Stimulated activated CD8-positive, alpha-beta memory T cell treated with anti-CD3 and anti-CD28 coated beads, Interleukin-15, amount 100 ng/mL, for 1 hour (primary cell): Measurements from ENCODE around the gene SRCAP.

Source experiments
- DNase-seq: peaks from one replicate; pipeline ENCODE4 v3.0.0-alpha.2; 2020; ENCODE audit warnings: low read depth

Gene SRCAP

DNA sequence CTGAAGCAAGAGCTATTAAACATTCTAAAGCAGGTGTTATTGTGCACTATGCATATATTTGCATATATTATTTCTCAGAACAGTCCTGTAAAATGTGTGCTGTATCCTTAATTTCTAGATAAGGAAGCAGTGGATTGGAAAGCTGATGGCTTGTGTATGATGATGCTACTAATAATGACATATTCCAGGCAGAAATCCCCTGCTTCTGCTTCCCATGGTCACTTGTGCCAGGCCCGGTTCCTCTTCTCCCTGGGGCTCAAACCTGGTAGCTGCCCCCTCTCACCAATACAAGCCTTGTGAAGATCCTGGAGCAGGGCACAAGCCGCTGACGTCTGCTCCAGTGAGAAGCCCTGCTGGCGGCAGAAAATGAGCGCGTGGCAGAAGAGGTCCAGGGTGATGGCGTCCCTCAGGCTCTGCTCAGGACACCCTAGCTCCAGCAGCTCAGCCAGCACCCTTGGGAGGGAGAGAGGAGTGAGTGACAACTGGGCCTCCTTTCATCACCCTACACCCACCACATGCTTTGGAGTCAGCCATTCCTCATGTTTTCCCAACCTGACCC is 61.1 kb downstream of the SRCAP start:
- DNase-seq: no peak

- DNase-seq: no peak
Measured at GRCh38 chr16:30760577-30761426, 61.8 kb downstream of the SRCAP start.

GRCh38 chr16:30761427-30761927 is 62.5 kb downstream of the SRCAP start:
- no peak for DNase-seq

DNA sequence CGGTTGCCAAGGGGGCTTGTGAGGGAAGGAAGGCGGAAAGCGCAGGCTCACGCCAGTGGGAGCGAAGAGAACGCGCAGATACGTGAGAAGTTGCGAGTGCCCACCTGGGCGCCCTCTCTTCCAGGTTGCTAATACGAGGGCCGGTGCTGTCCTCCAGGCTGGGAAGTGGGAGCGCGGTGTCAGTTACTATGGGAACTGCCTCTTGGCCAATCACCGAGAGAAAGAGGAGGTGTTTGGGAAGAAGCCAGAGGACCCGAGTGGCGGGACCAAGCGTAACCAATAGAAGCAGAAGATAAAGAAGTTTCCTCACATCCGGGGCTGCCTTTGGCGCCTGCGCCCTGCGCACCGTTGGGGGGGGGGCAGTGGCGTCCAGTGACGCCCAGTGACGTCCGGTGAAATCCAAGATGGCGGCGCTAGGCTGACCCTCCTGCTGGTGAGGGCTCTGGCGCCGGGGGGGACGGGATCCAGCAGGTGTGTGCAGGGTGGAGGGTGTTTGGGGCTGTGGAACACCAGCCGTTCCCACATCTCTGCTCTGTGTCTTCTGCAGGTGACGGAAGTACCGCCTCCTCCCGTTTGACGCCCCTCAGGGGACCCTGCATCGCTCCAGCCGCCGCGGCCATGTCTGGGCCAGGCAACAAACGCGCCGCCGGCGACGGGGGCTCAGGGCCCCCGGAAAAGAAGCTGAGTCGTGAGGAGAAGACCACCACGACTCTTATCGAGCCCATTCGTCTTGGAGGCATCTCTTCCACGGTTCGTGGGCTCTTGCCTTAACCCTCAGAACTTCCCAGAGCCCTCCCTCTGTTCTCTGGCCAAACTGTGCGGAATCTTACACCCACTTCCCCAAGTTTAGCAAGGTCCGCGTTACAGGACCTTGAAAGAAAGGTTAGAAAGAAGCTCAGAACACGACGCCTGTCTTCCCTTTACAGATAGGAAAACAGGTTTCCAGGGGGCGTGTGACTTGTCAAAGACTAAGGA is 63.2 kb downstream of the SRCAP start, which contains the start of the genes CFAP119 and RNF40:
TSS of gene CFAP119 (minus strand) at position 135 of the 975 bp plus-strand sequence. CDS start 314 bp downstream, outside the sequence.
TSS of gene RNF40 (plus strand) at position 395 of the 975 bp plus-strand sequence. CDS start at position 619, 224 bp downstream.
- DNase-seq: peak; percentile 73

DNA sequence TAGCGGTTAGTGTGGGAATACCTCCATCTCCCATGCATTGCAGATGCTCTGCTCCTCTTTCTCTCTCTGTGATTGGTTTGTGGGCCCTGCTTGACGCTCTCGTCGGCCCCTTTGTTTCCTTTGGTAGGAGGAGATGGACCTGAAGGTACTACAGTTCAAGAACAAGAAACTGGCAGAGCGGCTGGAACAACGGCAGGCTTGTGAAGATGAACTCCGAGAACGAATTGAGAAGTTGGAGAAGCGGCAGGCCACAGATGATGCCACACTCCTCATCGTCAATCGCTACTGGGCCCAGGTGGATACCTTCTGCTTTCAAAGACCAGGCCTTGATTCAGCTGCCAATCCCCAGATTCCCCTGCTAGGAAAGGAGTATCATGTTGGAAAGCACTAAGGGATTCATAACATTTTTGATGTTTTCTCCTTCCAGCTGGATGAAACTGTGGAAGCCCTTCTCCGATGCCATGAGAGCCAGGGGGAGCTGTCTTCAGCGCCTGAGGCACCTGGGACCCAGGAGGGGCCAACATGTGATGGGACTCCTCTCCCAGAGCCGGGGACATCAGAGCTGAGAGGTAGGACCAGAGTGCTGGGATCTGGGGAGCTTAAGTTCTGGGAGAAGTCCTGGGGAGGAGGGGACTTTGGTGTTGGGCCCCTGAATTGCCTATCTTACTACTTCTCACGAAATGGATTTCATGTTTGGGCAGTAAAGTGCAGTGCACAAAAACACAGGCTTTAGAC is 64.2 kb downstream of the SRCAP start:
- DNase-seq: no peak

DNA sequence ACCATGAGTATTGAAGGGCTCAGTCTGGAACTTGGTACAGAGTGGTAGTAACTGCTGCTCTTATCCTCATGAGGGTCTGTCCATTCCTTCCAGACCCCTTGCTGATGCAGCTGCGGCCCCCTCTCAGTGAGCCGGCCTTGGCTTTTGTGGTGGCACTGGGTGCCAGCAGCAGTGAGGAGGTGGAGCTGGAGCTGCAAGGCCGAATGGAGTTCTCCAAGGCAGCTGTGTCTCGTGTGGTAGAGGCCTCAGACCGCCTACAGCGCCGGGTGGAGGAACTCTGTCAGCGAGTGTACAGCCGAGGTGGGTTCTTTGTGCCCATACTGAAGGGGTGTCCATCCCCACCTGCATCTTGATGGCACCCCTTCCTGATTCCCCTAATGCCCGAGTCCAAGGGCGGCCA is 65.1 kb downstream of the SRCAP start:
- no peak for DNase-seq

DNA sequence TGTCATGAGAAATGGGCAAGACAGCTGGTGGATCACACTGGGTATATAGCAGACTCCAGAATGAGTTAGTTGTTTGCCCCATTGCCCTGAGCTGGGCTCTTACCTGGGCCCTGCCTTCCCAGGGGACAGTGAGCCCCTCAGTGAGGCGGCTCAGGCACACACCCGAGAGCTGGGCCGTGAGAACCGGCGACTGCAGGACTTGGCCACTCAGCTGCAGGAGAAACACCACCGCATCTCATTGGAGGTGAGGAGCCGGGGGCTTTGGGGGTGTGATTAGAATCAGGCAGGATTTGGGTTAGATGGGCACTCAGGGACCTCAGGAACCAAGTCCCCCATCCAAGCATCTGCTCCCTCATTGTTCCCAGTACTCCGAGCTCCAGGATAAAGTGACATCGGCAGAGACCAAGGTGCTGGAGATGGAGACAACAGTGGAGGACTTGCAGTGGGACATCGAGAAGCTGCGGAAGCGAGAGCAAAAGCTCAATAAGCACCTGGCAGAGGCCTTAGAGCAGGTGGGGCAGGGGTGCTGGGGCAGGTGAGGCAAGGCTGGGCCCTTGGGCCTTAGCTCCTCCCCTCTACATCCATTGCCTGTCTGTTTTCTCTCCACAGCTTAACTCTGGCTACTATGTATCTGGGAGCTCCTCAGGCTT is 66.0 kb downstream of the SRCAP start:
- DNase-seq: no peak

DNA sequence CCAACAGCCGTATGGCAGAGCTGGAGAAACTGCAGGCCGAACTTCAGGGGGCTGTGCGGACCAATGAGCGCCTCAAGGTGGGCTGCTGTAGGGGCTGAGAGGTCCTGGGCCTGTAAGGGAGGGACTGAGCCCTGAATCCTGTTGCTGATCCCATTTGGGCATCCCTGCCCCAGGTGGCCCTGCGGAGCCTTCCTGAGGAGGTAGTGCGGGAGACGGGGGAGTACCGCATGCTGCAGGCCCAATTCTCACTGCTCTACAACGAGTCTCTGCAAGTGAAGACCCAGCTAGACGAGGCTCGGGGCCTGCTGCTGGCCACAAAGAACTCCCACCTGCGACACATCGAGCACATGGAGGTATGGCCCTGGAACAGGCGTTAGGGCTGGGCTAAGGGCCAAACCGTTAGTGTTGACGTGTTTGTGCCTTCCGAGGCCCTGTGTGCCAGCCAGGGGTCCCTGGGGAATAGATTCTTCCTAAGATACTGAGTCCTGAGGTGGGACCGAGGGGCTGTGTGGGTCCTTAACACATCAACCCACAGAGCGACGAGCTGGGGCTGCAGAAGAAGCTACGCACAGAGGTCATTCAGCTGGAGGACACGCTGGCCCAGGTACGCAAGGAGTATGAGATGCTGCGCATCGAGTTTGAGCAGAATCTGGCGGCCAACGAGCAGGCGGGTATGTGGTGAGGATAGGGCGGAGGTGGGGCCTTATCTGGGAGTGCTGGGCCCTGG is 67.4 kb downstream of the SRCAP start:
- DNase-seq: no peak

DNA sequence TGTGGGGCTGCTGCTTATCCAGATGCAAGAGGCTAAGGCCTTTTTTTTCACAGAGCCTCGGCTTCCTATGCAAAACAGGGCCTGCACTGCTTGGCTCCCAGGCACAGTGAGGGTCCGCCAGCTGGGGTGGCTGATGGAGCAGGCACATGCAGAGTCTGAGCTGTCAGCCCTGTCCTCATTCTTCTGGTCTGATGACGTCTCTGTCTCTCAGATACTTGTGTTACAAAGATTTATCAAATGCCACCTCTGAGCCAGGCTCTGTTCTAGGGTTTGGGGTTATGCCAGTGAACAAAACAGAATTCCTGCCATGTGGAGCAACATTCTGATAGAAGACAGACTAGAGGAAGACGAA is 67.9 kb downstream of the SRCAP start:
- DNase-seq: no peak

DNA sequence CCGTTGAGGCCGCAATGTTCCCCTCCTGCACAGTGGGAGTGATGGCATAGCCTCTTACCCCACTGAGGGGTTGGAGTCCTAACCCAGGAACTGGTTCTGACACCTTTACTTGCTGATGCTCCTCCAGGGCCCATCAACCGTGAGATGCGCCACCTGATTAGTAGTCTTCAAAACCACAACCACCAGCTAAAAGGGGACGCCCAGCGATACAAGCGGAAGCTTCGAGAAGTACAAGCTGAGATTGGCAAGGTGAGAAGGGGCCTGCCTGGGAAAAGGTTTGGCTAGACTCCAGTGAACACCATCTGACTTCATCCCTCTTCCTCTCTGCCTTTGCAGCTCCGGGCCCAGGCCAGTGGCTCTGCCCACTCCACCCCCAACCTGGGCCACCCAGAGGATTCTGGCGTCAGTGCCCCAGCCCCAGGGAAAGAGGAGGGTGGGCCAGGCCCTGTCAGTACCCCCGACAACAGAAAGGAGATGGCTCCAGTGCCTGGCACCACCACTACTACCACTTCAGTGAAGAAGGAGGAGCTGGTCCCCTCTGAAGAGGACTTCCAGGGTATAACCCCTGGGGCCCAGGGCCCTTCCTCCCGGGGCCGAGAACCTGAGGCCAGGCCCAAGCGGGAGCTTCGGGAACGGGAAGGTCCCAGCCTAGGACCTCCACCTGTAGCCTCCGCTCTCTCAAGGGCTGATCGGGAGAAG is 68.9 kb downstream of the SRCAP start:
- DNase-seq: no peak

DNA sequence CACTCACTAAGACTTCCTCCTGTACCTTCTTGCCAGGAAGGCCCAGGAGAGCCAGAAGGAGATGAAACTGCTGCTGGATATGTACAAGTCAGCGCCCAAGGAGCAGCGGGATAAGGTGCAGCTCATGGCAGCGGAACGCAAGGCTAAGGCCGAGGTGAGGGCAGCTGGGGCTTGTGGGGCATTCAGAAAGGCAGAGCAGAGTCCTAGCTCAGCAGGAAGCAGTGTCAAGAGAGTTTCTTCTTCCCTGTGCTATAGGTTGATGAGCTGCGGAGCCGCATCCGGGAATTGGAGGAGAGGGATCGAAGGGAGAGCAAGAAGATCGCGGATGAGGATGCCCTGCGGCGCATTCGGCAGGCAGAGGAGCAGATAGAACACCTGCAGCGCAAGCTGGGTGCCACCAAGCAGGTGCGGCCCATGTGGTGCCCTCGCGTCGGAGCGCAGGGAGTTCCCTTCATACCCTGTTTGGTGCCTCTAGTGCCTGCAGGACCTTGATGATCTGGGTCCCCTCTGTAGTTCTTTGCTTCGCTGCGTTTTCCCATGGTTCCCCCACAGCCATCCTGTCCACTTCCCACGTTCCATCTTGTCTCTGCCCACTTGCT is 69.7 kb downstream of the SRCAP start:
- no peak for DNase-seq

DNA sequence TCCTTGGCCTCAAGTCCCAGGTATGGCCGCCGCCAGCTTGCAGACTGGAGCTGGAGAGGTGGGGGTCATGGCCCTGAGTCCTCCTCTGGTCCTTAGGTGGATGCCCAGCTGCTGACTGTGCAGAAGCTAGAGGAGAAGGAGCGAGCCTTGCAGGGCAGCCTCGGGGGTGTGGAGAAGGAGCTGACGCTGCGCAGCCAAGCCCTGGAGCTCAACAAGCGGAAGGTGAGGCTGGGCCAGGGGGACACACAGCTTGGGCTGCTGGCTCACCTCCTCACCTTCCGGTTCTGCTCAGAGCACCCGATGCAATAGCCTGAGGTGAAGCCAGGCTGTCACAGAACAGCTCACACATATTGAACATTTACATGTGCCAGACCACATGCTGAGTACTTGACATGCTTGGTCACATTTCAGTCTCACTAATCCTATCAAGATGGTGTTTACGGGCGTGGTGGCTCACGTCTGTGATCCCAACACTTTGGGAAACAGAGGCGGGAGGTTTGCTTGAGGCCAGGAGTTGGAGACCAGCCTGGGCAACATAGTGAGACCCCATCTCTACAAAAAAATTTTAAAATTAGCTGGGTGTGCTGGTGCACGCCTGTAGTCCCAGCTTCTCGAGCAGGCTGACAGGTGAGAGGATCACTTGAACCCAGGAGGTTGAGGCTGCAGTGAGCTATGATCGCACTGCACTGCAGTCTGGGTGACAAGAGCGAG is 70.6 kb downstream of the SRCAP start:
- no peak for DNase-seq

DNA sequence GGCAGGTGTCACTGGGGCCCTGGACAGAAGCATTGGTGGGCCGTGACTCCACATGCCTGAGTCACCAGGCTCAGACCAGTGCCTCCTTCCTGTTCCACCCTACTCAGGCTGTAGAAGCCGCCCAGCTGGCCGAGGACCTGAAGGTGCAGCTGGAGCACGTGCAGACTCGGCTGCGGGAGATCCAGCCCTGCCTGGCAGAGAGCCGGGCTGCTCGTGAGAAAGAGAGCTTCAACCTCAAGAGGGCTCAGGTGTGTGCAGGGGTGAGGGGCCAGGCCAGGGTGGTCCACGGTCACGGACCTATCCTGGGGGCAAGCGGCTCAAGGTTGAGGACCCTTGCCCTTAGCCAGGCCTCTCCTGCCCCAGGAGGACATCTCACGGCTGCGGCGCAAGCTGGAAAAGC is 72.8 kb downstream of the SRCAP start:
- no peak for DNase-seq

DNA sequence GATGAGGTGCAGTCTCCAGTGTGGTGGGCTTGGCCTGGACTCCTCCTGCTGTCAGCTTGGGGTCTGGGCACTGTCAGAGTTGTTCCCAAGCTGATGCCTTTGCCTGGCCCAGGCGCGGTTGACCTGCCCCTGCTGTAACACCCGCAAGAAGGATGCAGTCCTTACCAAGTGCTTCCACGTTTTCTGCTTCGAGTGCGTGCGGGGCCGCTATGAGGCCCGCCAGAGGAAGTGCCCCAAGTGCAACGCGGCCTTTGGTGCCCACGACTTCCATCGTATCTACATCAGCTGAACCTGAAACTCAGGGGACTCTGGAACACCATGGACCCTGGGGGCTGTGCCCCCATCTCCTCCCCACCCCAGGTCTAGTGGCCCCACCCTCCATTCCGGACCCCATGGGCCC is 74.9 kb downstream of the SRCAP start:
- no peak for DNase-seq

DNA sequence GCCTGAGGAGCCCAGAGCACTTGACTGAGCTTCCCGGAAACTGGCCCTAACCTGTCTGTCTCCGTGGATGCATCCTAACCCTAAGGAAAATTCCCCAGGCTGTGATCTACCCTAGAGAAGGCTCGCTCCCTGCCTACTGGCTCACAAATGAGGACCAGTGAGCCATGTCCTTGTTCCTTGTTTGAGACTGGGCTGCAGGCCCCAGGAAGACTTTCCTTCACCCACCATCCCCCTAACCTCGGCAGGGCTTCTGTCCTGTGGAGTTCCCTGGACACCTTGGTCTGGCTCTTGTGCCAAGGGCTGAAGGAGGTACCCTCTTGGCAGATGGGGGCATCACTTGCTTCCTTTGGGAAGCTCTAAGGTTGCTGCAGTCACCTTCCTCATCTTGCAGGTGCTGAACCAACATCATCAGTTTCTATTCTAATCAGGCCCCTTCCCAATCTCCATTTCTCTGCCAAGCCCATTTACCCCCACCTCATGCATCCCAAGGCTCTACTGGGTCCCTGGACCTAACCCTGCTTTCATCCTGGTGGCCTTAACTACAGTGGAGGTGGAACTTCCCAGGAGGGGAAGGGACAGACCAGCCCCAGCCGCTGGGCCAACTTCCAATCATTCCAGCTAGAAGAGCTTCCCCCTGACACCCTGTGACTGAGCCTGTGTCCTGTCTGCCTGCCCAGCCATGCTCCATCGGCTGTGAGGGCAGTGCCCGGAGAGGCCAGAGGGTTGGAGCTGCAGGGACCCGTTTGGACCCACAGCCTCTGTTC is 75.6 kb downstream of the SRCAP start:
- DNase-seq: no peak

DNA sequence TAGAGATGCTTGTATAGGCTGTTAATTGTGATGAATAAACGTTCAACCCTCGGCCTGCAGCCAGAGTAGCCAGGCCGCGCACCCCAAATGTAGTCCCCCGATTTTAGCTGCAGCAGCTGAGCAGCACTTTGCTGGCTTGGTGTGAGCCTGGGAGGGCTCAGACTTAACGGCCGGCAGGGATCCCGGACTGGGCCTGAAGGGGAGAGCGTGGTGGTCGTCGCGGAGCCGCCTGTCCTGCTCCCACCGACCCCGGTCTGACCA is 76.1 kb downstream of the SRCAP start:
- DNase-seq: no peak

DNA sequence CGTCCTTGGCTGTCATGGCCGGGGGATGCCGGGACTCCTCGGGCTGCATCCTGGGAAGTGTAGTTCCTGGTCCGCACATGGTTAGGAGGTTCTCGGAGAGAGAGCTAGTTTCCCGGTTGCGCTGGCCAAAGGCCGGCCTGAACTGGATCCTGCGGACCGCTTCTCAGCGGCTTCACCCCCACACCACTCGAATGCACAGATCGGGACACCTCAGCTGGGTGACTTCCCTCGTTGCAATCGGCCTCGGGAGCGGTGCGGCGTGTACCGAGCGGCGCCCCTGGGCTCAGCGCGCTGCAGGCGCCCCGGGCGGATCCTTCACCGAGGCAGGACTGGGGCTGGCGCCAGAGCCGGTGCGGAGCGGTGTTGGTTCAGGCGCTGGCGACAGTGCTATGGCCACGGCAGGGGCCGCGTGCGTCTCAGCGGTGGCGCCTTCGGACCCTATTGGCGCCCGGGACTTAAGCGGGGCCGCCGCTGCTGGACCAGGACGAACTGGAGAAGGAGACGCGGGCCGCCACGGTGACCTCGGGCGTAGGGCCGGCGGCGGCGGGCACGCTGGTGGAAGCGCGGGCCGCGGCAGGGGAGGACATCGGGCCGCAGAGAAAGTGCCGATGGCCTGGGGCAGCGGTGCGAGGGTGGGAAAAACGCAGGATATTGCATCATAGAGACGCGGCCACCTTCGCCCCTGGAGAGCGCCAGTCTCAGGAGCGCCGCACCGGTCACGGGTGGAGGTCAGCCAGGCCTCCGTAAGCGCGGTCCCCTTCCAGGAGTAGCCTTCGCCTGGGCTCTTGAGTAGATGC is 76.6 kb downstream of the SRCAP start:
- no peak for DNase-seq
